ENCODE results near the gene ELMOD3. TPM values are rescaled to one million over a fixed set of nuclear protein-coding genes. Genes with fewer than 3 reads are reported as not detected.

ELMOD3 gene
- total and polyA plus RNA-seq, 9 of the 15 experiments (the other 6 are each of a cell fraction or from before 2014, with no cell fraction given), result 2.7 to 18.7 (median 11.6) TPM

DNA sequence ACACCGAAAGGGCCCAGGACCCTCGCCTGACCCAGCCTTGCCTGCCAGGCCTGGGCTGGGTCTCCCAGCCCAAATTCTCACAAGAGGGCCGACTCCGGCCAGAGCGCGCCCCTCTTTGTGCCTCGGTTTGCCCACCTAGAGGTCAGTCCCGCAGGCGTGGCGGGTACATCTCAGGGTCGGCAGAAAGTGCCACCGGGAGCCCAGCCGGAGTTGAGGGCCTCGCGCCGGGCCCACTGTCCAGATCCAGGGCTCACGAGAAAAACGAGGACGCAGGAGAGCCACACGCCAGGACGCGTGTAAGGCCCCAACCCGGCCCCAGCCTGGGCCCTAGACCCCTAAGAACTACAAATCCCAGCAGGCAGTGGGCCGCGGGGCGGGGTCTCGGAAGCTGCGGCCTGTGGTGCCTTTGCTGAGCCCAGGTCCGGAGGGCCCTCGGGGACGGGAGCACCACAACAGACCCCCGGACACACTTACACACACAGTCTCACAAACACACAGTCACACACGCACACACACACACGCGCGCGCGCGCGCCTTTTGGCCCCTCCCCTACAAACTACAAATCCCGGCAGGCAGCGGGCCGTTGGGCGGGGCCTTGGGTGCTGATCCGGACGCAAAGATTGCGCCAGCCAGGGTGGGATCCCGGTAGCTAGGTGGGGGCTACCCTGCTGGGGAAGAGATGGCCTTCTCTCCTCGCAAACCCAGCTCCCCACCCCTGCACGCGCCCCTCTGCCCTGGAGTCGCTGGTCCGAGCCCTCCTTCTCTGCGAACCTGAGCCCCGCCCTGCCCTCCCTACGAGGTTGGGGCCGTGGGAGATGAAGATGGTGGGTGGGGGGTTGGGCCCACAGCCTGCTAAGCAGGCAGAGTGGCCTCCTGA, 63.8 kb downstream of the ELMOD3 start, which contains the start of gene SH2D6 (continued):
- TF ChIP-seq, protein P1, sequence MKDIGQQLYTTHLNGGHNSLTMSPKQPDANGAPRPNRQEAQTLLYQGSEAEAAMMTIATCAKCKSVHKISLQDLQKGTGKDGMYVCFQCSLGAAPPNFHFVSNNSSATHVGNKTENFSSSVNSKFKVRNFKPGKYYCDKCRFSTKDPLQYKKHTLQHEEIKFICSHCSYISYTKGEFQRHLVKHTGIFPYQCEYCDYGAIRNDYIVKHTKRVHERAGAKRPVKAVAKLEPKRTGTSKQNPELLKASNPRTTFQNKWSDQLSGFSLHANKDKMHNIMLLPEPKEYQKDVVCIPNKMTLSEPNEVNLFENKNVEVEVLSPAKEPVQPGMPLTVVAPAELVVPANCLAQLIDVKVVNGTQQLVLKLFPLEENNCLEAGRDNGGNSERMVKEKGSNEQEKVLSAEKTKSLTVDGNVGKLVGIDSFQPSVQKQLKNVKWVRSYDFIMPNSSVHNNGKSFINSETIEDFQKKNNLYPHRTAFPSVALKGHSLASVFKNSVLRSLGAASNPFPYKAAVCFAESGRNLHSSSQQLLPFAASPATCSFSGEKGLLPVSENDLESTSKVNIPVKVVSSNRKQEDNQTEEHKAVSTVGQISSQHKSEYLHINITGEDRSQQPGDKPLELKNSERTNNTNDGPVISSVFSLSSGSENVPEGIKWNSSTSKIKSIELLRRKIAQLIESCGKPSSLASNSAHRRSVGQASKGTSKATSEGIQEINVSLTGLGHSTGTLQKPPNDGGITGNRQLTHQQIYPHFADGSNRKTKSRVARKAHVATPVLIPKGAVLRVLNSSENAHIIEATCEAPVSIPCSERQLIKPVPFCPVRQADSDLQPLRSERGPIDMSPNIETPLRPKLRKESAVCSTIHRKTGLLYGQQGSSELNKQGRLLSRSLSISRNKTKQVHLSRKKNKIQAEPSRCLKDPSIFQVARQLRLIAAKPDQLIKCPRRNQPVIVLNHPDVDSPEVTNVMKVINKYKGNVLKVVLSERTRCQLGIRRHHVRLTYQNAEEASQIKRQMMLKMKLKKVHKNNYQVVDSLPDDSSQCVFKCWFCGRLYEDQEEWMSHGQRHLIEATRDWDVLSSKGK (CRISPR knock-in tag; IDR thresholded peaks at IDR 0.05), result no peak
- TF ChIP-seq ZNF224 (CRISPR knock-in tag; IDR thresholded peaks at IDR 0.05) (peak; percentile 86), PCBP1 (IDR thresholded peaks at IDR 0.05; ENCODE audit: low read depth, low read length, poor library complexity, severe bottlenecking) (peak; percentile 94), GABPB1 (CRISPR knock-in tag; IDR thresholded peaks at IDR 0.05) (peak; percentile 78), ETV1 (tag; conservative IDR thresholded peaks at IDR 0.05; ENCODE audit: low read depth) (no peak), KLF13 (tag; IDR thresholded peaks at IDR 0.05; ENCODE audit: borderline replicate concordance, low read depth) (0 out of 2 replicates have a peak, but pooled peaks have one; percentile 9), E2F3 (CRISPR knock-in tag; IDR thresholded peaks at IDR 0.05) (peak; percentile 74), SLC30A9 (CRISPR knock-in tag; IDR thresholded peaks at IDR 0.05) (no peak), ZZZ3 (IDR thresholded peaks at IDR 0.05) (peak; percentile 78; the same call in 1 of the 2 replicates), ZC3H8 (IDR thresholded peaks at IDR 0.05) (no peak), FOS (IDR thresholded peaks at IDR 0.05; ENCODE audit: extremely low read depth, insufficient read length) (no peak), CAMTA2 (CRISPR knock-in tag; conservative IDR thresholded peaks at IDR 0.05) (0 out of 2 replicates have a peak, but pooled peaks have one; percentile 48), KLF1 (tag; IDR thresholded peaks at IDR 0.05) (peak; percentile 68), CTBP1 (IDR thresholded peaks at IDR 0.05; ENCODE audit: borderline replicate concordance) (0 out of 2 replicates have a peak, but pooled peaks have one; percentile 20), ZNF75A (CRISPR knock-in tag; IDR thresholded peaks at IDR 0.05) (peak; percentile 20; the same call in 1 of the 2 replicates), NBN (IDR thresholded peaks at IDR 0.05; ENCODE audit: low read depth) (peak; percentile 29; the same call in 1 of the 2 replicates), ZBTB7A (IDR thresholded peaks at IDR 0.05; ENCODE audit: borderline replicate concordance, control insufficient read depth, low read depth, low read length) (peak; percentile 62; the same call in 1 of the 2 replicates)
- TF ChIP-seq, protein P2, sequence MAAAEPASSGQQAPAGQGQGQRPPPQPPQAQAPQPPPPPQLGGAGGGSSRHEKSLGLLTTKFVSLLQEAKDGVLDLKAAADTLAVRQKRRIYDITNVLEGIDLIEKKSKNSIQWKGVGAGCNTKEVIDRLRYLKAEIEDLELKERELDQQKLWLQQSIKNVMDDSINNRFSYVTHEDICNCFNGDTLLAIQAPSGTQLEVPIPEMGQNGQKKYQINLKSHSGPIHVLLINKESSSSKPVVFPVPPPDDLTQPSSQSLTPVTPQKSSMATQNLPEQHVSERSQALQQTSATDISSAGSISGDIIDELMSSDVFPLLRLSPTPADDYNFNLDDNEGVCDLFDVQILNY (CRISPR knock-in tag; IDR thresholded peaks at IDR 0.05), result 0 out of 2 replicates have a peak, but pooled peaks have one; percentile 28
- TF ChIP-seq, protein P3, sequence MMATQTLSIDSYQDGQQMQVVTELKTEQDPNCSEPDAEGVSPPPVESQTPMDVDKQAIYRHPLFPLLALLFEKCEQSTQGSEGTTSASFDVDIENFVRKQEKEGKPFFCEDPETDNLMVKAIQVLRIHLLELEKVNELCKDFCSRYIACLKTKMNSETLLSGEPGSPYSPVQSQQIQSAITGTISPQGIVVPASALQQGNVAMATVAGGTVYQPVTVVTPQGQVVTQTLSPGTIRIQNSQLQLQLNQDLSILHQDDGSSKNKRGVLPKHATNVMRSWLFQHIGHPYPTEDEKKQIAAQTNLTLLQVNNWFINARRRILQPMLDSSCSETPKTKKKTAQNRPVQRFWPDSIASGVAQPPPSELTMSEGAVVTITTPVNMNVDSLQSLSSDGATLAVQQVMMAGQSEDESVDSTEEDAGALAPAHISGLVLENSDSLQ (IDR thresholded peaks at IDR 0.05), result no peak

All from K562 (cell line).